HUES48 (cell line): Measurements from ENCODE around the gene ATP6AP2.

Experiments used
- H3K27ac ChIP-seq: one replicate; pipeline ENCODE4 v1.7.0; 2013; ENCODE audit warnings: low read depth, low read length, inconsistent platforms
- H3K27me3 ChIP-seq: 2 replicates; pipeline ENCODE4 v1.6.1; 2013; ENCODE audit warnings: mild to moderate bottlenecking, low read length; ENCODE audit not compliant: control insufficient read depth, insufficient read depth
- H3K36me3 ChIP-seq: 2 replicates; pipeline ENCODE4 v1.6.1; 2013; ENCODE audit warnings: low read length; ENCODE audit not compliant: control insufficient read depth, insufficient read depth
- H3K4me1 ChIP-seq: 2 replicates; pipeline ENCODE4 v1.6.1; 2013; ENCODE audit warnings: mild to moderate bottlenecking, low read length; ENCODE audit not compliant: control insufficient read depth, insufficient read depth
- H3K4me3 ChIP-seq: 2 replicates; pipeline ENCODE4 v1.5.1; 2013; ENCODE audit warnings: mild to moderate bottlenecking, low read depth, low read length
- H3K9ac ChIP-seq: 2 replicates; pipeline ENCODE4 v1.6.1; 2013; ENCODE audit warnings: mild to moderate bottlenecking, low read depth, low read length, moderate library complexity
- H3K9me3 ChIP-seq: 2 replicates; pipeline ENCODE4 v1.6.1; 2013; ENCODE audit warnings: low read length; ENCODE audit not compliant: control insufficient read depth, insufficient read depth

Gene ATP6AP2

DNA sequence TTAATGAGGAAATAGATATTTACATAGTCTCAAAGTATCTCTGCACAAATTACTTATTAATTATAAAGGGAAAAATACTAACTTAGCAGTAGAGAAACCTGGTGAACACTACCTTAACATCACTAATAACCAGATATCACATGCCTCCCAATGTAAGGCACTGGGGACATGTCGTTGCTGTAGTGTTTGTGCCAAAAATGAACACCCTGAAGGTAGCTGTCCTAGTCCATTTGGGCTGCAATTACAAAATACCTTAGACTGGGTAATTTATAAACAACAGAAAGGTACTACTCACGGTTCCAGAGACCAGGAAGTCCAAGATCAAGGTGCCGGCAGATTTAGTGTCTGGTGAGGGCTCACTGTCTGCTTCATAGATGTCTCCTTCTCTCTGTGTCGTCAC lies 31.7 kb downstream of the ATP6AP2 start:
- H3K27me3 ChIP-seq: no peaks in the 10 kb centered on the region

GRCh38 chrX:40615976-40616375 lies 35.2 kb downstream of the ATP6AP2 start:
- Histone ChIP-seq H3K36me3 (no peaks in the 10 kb centered on the region), H3K4me1 (no peaks in the 10 kb centered on the region), H3K27ac (no peak overlapping the region), H3K9ac (no peak overlapping the region), H3K9me3 (peaks cover 19% of the 10 kb centered on the region), H3K27me3 (no peaks in the 10 kb centered on the region), H3K4me3 (peak overlapping the region; percentile 1; the same call in 1 of the 2 replicates)

More for the DNA sequence above, 31.7 kb downstream of the ATP6AP2 start:
- H3K9me3 ChIP-seq: peaks cover 19% of the 10 kb centered on the region
- H3K4me3 ChIP-seq: no peak overlapping the region
- H3K36me3 ChIP-seq: no peaks in the 10 kb centered on the region
- H3K9ac ChIP-seq: no peak overlapping the region
- no peaks in the 10 kb centered on the region for H3K4me1 ChIP-seq
- H3K27ac ChIP-seq: no peak overlapping the region

DNA sequence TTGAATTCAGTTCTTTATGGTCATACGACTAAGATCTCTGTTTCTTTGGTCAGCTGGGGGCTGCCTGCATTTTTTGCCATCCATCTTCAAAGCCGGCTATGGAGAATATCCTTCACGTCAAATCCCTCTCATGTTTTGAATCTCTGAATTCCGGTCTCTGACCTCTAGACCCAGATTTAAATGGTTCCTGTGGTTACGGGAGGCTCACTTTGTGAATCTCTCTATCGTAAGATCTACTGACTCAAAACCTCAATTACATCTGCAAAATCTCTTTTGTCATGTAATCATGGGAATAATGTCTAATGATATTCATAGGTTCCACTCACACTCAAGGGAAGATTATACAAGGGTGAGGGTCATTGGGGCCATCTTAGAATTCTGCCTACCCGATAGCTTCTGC lies 36.8 kb downstream of the ATP6AP2 start:
- no peak overlapping the region for H3K4me3 ChIP-seq
- H3K9ac ChIP-seq: no peak overlapping the region
- no peaks in the 10 kb centered on the region for H3K36me3 ChIP-seq
- H3K9me3 ChIP-seq: peaks cover 20% of the 10 kb centered on the region
- no peaks in the 10 kb centered on the region for H3K4me1 ChIP-seq
- H3K27ac ChIP-seq: no peak overlapping the region
- H3K27me3 ChIP-seq: no peaks in the 10 kb centered on the region

DNA sequence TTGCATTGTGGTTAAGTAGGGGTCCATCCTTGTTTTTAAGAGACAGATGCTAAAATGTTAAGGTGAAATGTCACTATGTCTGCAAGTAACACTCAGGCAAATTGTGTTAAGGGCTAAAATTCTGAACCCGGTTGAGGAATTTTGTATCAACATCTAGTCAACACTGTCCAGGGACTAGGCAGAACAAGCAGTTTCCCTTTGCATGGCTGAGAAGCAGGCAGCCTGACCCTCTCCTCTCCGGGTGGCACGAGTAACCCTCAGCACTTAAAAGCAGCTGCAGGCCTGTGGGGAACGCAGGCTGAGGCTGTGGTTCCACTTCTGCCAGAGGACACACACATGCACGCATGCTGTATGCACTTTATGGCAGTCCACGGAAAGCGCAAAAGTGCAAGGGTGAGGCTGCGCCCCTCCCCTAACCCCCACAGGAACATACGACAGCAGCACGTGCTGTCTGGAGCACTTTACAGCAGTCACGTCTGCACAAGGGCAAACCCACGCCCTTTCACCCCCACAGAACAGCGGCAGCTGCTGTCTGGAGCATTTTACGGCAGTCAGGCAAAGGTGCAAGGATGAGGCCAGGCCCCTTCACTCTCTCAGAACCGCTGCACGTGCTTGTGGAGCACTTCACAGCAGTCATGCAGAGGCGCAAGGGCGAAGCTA lies 41.8 kb downstream of the ATP6AP2 start:
- H3K27me3 ChIP-seq: no peaks in the 10 kb centered on the region
- H3K9me3 ChIP-seq: peaks cover 3% of the 10 kb centered on the region; the same call in 1 of the 2 replicates
- H3K27ac ChIP-seq: no peak overlapping the region
- H3K4me3 ChIP-seq: no peak overlapping the region
- H3K36me3 ChIP-seq: peaks cover 3% of the 10 kb centered on the region; the same call in 1 of the 2 replicates
- H3K4me1 ChIP-seq: no peaks in the 10 kb centered on the region
- no peak overlapping the region for H3K9ac ChIP-seq

DNA sequence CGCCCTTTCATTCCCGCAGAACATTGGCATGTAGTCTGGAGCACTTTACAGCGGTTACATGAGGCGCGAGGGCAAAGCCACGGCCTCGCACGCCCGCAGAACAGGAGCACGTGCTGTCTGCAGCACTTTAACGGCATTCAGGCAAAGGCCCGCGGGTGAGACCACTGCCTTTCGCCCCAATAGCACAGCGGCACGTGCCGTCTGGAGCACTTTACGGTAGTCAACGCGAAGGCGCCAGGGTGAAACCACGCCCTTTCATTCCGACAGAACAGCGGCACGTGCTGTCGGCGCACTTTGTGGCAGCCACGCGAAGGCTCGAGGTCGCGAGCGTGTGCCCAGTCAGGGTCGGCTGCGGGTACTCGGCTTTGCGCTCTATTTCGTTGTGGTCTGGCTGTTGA lies 42.4 kb downstream of the ATP6AP2 start, which contains the start of gene MPC1L:
Gene MPC1L, plus strand, starts transcription at position 290 of the 398 bp plus-strand sequence. CDS start 138 bp downstream, outside the sequence.
- H3K4me1 ChIP-seq: no peaks in the 10 kb centered on the region
- H3K9ac ChIP-seq: no peak within 1 kb of the TSS
- H3K9me3 ChIP-seq: peaks cover 3% of the 10 kb centered on the region; the same call in 1 of the 2 replicates
- peaks cover 9% of the 10 kb centered on the region for H3K36me3 ChIP-seq
- H3K27ac ChIP-seq: no peak within 1 kb of the TSS
- H3K4me3 ChIP-seq: no peak within 1 kb of the TSS
- H3K27me3 ChIP-seq: no peaks in the 10 kb centered on the region

GRCh38 chrX:40623665-40624064 lies 42.9 kb downstream of the ATP6AP2 start:
- Histone ChIP-seq H3K36me3 (peaks cover 14% of the 10 kb centered on the region), H3K4me1 (no peaks in the 10 kb centered on the region), H3K9me3 (peaks cover 3% of the 10 kb centered on the region; the same call in 1 of the 2 replicates), H3K27me3 (no peaks in the 10 kb centered on the region), H3K9ac (no peak overlapping the region), H3K4me3 (no peak overlapping the region), H3K27ac (no peak overlapping the region)

GRCh38 chrX:40625294-40625693 lies 44.5 kb downstream of the ATP6AP2 start:
- H3K27me3 ChIP-seq: no peaks in the 10 kb centered on the region
- no peak overlapping the region for H3K4me3 ChIP-seq
- peaks cover 23% of the 10 kb centered on the region for H3K36me3 ChIP-seq
- no peaks in the 10 kb centered on the region for H3K4me1 ChIP-seq
- peaks cover 3% of the 10 kb centered on the region; the same call in 1 of the 2 replicates for H3K9me3 ChIP-seq
- no peak overlapping the region for H3K9ac ChIP-seq
- no peak overlapping the region for H3K27ac ChIP-seq

- Histone ChIP-seq H3K27me3 (no peaks in the 10 kb centered on the region), H3K27ac (no peak overlapping the region)
Observed at GRCh38 chrX:40628506-40628905, 47.7 kb downstream of the ATP6AP2 start.

GRCh38 chrX:40632199-40632598 lies 51.4 kb downstream of the ATP6AP2 start:
- Histone ChIP-seq H3K36me3 (peaks cover 78% of the 10 kb centered on the region), H3K9ac (no peak overlapping the region), H3K27me3 (no peaks in the 10 kb centered on the region), H3K27ac (no peak overlapping the region), H3K9me3 (no peaks in the 10 kb centered on the region), H3K4me1 (no peaks in the 10 kb centered on the region), H3K4me3 (no peak overlapping the region)

More at GRCh38 chrX:40628506-40628905, 47.7 kb downstream of the ATP6AP2 start:
- Histone ChIP-seq H3K4me1 (no peaks in the 10 kb centered on the region), H3K36me3 (peaks cover 45% of the 10 kb centered on the region), H3K9me3 (no peaks in the 10 kb centered on the region), H3K4me3 (no peak overlapping the region), H3K9ac (no peak overlapping the region)

GRCh38 chrX:40637687-40638086 lies 56.9 kb downstream of the ATP6AP2 start:
- no peaks in the 10 kb centered on the region; the same call in 1 of the 2 replicates for H3K9me3 ChIP-seq
- peaks cover 69% of the 10 kb centered on the region for H3K36me3 ChIP-seq
- H3K4me3 ChIP-seq: no peak overlapping the region
- H3K27me3 ChIP-seq: no peaks in the 10 kb centered on the region
- no peaks in the 10 kb centered on the region for H3K4me1 ChIP-seq
- H3K27ac ChIP-seq: no peak overlapping the region
- H3K9ac ChIP-seq: no peak overlapping the region

- peaks cover 14% of the 10 kb centered on the region for H3K36me3 ChIP-seq
- H3K27ac ChIP-seq: no peak overlapping the region
- H3K9ac ChIP-seq: no peak overlapping the region
- peaks cover 3% of the 10 kb centered on the region; the same call in 1 of the 2 replicates for H3K4me1 ChIP-seq
- H3K27me3 ChIP-seq: no peaks in the 10 kb centered on the region
- H3K4me3 ChIP-seq: no peak overlapping the region
- H3K9me3 ChIP-seq: no peaks in the 10 kb centered on the region
Observed at GRCh38 chrX:40644176-40644575, 63.4 kb downstream of the ATP6AP2 start.
